ENCODE data around the gene RGS9BP. TPM values are rescaled to one million over a fixed set of nuclear protein-coding genes. Genes with fewer than 3 reads are reported as not detected.
A peak's percentile ranks its signal among the peaks of the same experiment; 100 is the strongest.

The RGS9BP gene
- total and polyA plus RNA-seq, 10 of the 15 experiments (the other 5 are each of a cell fraction or from before 2014, with no cell fraction given) = 0.01 to 0.10 (median 0.05) TPM; not detected in 6

GRCh38 chr19:32676895-32677359, 1.3 kb downstream of the RGS9BP start:
- ChIA-PET CTCF (interaction anchor here (1.6 kb wide), 1 partner anchor 77 kb away, joined by 4 read pairs; no protein-coding TSS in a partner anchor), RAD21 (ENCODE audit: unreplicated experiment) (no interaction called here), SMC1A (ENCODE audit: uncharacterized antibody, unreplicated experiment) (interaction anchor here (0.9 kb wide), 1 partner anchor 65 kb away, joined by 3 read pairs; no protein-coding TSS in a partner anchor), POLR2A (interaction anchor here (0.6 kb wide), 1 partner anchor 9 kb away, joined by 3 read pairs; no protein-coding TSS in a partner anchor)
- Histone ChIP-seq H4K20me1 (ENCODE audit: control insufficient read depth, insufficient read depth) (0 out of 2 replicates have a peak, but pooled peaks cover under 1% of the 10 kb centered on the region), H3K4me1 (ENCODE audit: control insufficient read depth, insufficient read depth, low read length) (peaks cover 17% of the 10 kb centered on the region), H3K9ac (ENCODE audit: control insufficient read depth, insufficient read depth, low read length) (no peak overlapping the region), H3K4me3 (no peak overlapping the region), H3K4me2 (ENCODE audit: control insufficient read depth, insufficient read depth) (no peak overlapping the region), H3K36me3 (ENCODE audit: control insufficient read depth in 2 of 2, insufficient read depth in 2 of 2, low read length in 1 of 2) (no peaks in the 10 kb centered on the region), H3K79me2 (ENCODE audit: control insufficient read depth, insufficient read depth, low read length) (peaks cover 27% of the 10 kb centered on the region), H3K27ac (ENCODE audit: control insufficient read depth, insufficient read depth) (no peak overlapping the region), H3K27me3 (replicated peaks in 1 of 2; ENCODE audit: control insufficient read depth in 2 of 2, insufficient read depth in 2 of 2, low read length in 1 of 2) (peaks cover 2 to 7% of the 10 kb centered on the region in 2 experiments; a peak in 3 of 4 replicates), H2AFZ (ENCODE audit: control insufficient read depth, low read depth, low read length) (no peak overlapping the region), H3K9me3 (replicated peaks; ENCODE audit: control insufficient read depth, insufficient read depth, low read length) (no peaks in the 10 kb centered on the region; the same call in 2 of the 3 replicates)
- TF ChIP-seq IRF5 (IDR thresholded peaks at IDR 0.05; ENCODE audit: borderline replicate concordance) = no peak
- TF ChIP-seq SUZ12 (IDR thresholded peaks at IDR 0.05; ENCODE audit: unreplicated experiment) = peak; percentile 26
- BruUV-seq (replicated peaks) = no TSS peak
- DNase-seq (ENCODE audit: low read depth, low spot score) (no peak), FAIRE-seq (no peak), ATAC-seq (no peak)
- intact Hi-C loops (cut with micrococcal nuclease; ENCODE audit: unreplicated experiment) = no loop called here
- 33% methylated on average over 32 of the region's 33 CpGs for WGBS (ENCODE audit: insufficient coverage, insufficient replicate concordance, low lambda C conversion rate, missing lambda C conversion rate)
- in situ Hi-C loops (cut with MboI) = no loop called here

GRCh38 chr19:32677657-32678056, 2.0 kb downstream of the RGS9BP start:
- POLR2A ChIA-PET = interaction anchor here (0.5 kb wide), 1 partner anchor 21 kb away, joined by 5 read pairs; no protein-coding TSS in a partner anchor
- no peaks in the 10 kb centered on the region for H3K36me3 ChIP-seq (ENCODE audit: control insufficient read depth in 2 of 2, insufficient read depth in 2 of 2, low read length in 1 of 2)
- H3K79me2 ChIP-seq (ENCODE audit: control insufficient read depth, insufficient read depth, low read length) = peaks cover 21% of the 10 kb centered on the region
- WGBS (ENCODE audit: insufficient coverage, insufficient replicate concordance, low lambda C conversion rate, missing lambda C conversion rate) = 65% methylated on average over 9 of the region's 9 CpGs
- no peak overlapping the region for H3K27ac ChIP-seq (ENCODE audit: control insufficient read depth, insufficient read depth)
- SMC1A ChIA-PET (ENCODE audit: uncharacterized antibody, unreplicated experiment) = interaction anchor here (0.9 kb wide), 1 partner anchor 65 kb away, joined by 3 read pairs; no protein-coding TSS in a partner anchor
- DNase-seq (ENCODE audit: low read depth, low spot score) = no peak
- no peak overlapping the region for H3K4me2 ChIP-seq (ENCODE audit: control insufficient read depth, insufficient read depth)
- no peaks in the 10 kb centered on the region for H4K20me1 ChIP-seq (ENCODE audit: control insufficient read depth, insufficient read depth)
- H3K4me1 ChIP-seq (ENCODE audit: control insufficient read depth, insufficient read depth, low read length) = peaks cover 11% of the 10 kb centered on the region
- no peak overlapping the region for H3K9ac ChIP-seq (ENCODE audit: control insufficient read depth, insufficient read depth, low read length)
- H3K27me3 ChIP-seq (replicated peaks in 1 of 2; ENCODE audit: control insufficient read depth in 2 of 2, insufficient read depth in 2 of 2, low read length in 1 of 2) = peaks cover 2 to 7% of the 10 kb centered on the region in 2 experiments; a peak in 3 of 4 replicates
- RAD21 ChIA-PET (ENCODE audit: unreplicated experiment) = no interaction called here
- TF ChIP-seq EP300 (IDR thresholded peaks at IDR 0.05; ENCODE audit: borderline replicate concordance in 1 of 2, control insufficient read depth in 1 of 2, low read depth in 2 of 2, low read length in 2 of 2) = no peak
- no peak for TF ChIP-seq RAD51 (IDR thresholded peaks at IDR 0.05)
- TF ChIP-seq HSF1 (IDR thresholded peaks at IDR 0.05; ENCODE audit: low read depth, low read length) = no peak
- TF ChIP-seq NR2F1 (conservative IDR thresholded peaks at IDR 0.05) = no peak
- no peak for TF ChIP-seq STAT3 (IDR thresholded peaks at IDR 0.05; ENCODE audit: low read depth, low read length)
- no peak for TF ChIP-seq SIX5 (IDR thresholded peaks at IDR 0.05; ENCODE audit: low read depth, low read length, severe bottlenecking)
- TF ChIP-seq LARP7 (IDR thresholded peaks at IDR 0.05) = no peak
- TF ChIP-seq SMC3 (IDR thresholded peaks at IDR 0.05; ENCODE audit: borderline replicate concordance, low read length) = no peak
- no peak for TF ChIP-seq ZSCAN29 (IDR thresholded peaks at IDR 0.05)
- TF ChIP-seq ZNF622 (IDR thresholded peaks at IDR 0.05) = no peak
- no peak for TF ChIP-seq MYC (IDR thresholded peaks at IDR 0.05; ENCODE audit: insufficient read depth, insufficient read length, insufficient replicate concordance, low read length, severe bottlenecking)
- no peak for TF ChIP-seq KLF5 (IDR thresholded peaks at IDR 0.05; ENCODE audit: partially characterized antibody)
- TF ChIP-seq POLR2A (IDR thresholded peaks at IDR 0.05; ENCODE audit: low read depth, low read length) = no peak
- intact Hi-C loops (cut with micrococcal nuclease; ENCODE audit: unreplicated experiment) = no loop called here
- no peak overlapping the region for H3K4me3 ChIP-seq
- no TSS peak for BruUV-seq (replicated peaks)
- in situ Hi-C loops (cut with MboI) = no loop called here
- no peak for FAIRE-seq
- no peak overlapping the region for H2AFZ ChIP-seq (ENCODE audit: control insufficient read depth, low read depth, low read length)
- ATAC-seq = no peak
- CTCF ChIA-PET = interaction anchor here (0.7 to 1.6 kb wide), 2 partner anchors 78 to 94 kb away, joined by 3 to 4 read pairs; no protein-coding TSS in a partner anchor
- no peaks in the 10 kb centered on the region; the same call in 2 of the 3 replicates for H3K9me3 ChIP-seq (replicated peaks; ENCODE audit: control insufficient read depth, insufficient read depth, low read length)
